Globus pallidus (tissue), 1 donor: ENCODE measurements around the gene RAB11FIP2.
"Not testable (repeated sequence)": the region's sequence is repeated elsewhere in the genome, so short reads cannot be mapped to it uniquely, and the experiment has no call there.

Source experiments
- DNase-seq: peaks from one replicate; pipeline ENCODE4 v3.0.0-alpha.2; 2015; ENCODE audit warnings: low spot score

RAB11FIP2 gene, protein sequence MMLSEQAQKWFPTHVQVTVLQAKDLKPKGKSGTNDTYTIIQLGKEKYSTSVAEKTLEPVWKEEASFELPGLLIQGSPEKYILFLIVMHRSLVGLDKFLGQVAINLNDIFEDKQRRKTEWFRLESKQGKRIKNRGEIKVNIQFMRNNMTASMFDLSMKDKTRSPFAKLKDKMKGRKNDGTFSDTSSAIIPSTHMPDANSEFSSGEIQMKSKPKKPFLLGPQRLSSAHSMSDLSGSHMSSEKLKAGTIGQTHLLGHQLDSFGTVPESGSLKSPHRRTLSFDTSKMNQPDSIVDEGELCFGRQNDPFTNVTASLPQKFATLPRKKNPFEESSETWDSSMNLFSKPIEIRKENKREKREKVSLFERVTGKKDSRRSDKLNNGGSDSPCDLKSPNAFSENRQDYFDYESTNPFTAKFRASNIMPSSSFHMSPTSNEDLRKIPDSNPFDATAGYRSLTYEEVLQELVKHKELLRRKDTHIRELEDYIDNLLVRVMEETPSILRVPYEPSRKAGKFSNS

DNA sequence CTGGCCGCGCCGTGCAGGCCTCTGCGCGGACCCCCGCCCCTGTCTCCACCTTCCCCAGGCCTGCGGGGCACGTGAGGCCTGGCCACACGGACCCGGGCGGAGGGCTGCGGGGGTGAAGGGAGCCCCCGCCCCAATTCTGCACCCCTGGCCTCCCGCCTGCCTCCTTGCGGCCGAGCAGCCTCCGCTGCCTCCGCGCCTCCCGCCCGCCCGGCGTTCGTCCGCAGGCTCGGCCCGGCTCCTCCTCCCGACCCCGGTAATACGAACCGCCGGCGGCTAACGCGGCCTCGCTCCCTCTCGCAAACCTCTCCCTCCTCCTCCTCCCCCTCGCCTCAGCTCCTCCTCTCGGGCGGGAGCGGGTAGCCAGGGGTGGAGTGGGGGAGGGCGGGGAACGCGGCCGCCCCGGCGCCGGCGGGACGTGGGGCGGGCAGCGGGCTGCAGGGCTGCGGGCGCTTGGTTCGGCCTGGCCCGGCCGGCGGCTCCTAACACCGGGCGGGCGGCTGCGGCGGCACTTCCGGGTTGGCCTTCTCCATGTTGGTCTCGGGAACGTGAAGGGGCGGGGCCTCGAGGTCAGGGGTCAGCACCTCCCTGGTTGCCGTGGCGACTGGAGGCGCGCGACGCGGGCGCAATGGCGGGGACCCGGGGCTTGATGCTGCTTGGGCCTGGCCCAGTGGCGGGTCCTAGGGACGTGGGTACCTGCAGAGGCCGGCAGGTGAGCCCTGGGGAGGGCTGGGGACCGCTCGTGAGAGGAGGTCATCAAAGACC is at the start of gene RAB11FIP2:
Gene RAB11FIP2 (minus strand): TSS at position 547 of the 762 bp plus-strand sequence. CDS start 778 bp downstream, outside the sequence.
- peak; percentile 94 for DNase-seq

DNA sequence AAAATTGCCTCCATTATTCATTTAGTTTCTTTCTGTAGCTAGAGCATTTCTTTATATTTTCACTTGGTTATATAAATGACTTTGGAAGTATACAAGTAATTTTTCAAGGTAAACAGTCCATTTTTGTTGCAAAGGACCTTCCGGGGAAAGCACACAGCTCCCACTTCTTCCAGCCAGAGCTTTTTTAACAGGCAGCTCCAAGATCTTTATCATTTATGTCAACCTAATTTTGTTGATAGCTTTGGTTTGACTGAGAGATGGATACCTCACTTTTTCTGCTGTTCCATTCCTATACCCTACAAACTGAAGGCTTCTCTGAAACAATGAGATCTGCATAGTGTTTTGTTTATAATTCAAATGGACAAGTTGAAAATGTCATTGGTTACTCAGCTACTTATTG is 49.3 kb upstream of the RAB11FIP2 start:
- DNase-seq: no peak

DNA sequence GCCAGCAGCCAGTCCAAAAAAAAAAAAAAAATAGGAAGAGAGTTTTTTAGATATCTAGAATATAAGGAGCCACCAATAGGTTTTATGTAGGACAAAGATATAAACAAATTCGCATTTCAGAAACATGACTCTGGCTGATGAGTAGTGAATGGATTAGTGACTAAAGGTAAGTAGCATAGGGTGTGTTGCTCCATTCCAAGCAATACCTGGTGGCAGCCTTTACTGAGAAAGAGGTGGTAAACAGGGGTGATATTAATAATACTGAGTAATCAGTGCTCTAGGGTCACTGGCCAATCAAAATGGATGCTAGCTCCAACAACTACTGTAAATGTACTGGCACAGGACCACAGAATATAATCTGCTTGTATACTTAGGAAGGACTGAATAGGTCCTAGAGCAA is 45.5 kb upstream of the RAB11FIP2 start:
- DNase-seq: no peak

DNA sequence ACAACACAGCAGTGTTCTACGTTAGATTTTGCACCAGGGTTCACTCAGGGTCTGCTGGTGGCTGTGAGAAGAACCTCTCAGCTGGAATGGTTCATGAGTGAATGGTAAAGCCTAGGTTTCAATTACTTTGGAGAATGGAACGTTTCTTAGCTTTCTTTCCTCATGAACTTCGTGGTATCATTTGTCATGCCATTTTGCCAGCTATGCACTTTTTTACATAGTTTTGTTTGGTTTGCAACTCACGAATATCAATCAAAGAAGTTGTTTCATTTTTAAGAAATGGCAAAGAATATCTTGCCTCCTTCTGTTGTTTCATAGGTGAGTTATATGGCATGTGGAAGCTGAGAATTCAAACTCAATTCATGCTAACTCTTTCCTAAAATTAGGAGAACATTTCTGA is 34.1 kb upstream of the RAB11FIP2 start:
- DNase-seq: no peak

DNA sequence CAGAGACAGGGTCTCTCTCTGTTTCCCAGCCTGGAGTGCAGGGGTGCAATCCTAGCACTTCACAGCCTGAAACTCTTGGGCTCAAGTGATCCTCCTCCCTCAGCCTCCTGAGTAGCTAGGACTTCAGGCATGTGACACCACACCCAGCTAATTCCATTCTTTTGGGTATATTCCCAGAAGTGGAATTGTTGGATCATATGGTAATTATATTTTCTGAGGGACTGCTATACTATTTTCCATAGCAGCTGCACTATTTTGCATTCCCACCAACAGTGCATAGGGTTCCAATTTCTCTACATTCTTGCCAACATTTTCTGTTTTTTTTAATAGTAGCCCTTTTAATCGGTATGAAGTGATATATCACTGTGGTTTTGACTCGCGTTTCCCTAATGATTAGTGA is 30.0 kb upstream of the RAB11FIP2 start:
- DNase-seq: no peak

DNA sequence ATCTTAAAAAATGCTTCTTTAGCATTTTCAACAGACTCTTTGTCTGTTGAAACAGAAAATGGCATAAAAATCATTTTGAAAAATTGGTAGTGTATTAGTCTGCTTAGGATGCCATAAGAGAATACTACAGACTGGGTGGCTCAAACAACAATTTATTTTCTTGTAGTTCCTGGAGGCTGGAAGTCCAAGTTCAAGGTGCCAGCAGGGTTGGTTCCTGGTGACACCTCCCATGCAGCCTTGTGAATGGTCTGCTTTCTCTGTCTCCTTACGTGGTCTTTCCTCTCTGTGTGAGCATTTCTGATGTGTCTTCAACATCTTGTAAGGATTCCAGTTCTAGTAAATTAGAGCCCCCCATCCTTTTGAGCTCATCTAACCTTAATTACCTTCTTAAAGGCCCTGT is 26.1 kb upstream of the RAB11FIP2 start:
- no peak for DNase-seq

DNA sequence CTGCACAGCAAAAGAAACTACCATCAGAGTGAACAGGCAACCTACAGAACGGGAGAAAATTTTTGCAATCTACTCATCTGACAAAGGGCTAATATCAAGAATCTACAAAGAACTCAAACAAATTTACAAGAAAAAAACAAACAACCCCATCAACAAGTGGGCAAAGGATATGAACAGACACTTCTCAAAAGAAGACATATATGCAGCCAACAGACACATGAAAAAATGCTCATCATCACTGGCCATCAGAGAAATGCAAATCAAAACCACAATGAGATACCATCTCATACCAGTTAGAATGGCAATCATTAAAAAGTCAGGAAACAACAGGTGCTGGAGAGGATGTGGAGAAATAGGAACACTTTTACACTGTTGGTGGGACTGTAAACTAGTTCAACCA is 20.6 kb upstream of the RAB11FIP2 start:
- DNase-seq: not testable (repeated sequence)

DNA sequence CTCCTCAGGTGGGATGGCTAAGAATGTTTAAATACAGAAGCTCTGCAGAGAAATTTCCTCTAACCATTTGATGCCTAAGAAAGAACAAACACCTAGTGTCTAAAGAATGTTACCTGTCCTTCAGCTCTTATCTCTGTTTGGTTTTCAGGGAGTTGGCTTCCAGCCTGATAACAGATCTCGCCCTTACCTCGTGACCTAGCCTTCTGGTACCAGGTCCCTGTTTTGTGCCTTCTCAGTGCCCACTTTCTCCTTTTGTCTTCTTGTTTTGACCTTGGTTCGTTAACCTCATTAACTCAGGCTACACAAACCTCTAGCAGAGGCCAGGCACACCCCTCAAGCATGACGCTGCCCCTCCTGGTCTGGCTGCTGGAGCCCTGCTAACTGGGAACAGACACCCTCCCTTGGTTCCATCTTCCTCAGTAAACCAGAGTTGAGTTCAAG is 16.1 kb upstream of the RAB11FIP2 start:
- DNase-seq: no peak

DNA sequence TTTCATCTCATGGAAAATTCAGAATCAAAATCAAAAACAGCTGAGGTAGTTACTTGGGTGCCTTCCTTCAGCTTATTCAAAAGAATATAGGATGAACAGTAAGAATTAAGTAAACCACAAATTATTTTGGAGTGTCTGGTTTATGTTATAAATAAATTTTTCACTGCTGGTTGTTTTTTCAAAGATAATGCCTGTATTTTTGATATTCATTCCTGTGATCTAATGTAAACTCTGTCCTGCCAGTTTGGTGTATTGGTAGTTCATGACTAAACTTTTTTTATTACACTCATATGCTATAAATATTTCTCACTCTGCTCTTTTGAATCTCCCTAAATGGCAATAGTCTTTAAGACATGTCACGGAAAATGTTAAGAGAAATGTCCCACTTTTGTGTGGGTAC is 11.6 kb upstream of the RAB11FIP2 start:
- no peak for DNase-seq

DNA sequence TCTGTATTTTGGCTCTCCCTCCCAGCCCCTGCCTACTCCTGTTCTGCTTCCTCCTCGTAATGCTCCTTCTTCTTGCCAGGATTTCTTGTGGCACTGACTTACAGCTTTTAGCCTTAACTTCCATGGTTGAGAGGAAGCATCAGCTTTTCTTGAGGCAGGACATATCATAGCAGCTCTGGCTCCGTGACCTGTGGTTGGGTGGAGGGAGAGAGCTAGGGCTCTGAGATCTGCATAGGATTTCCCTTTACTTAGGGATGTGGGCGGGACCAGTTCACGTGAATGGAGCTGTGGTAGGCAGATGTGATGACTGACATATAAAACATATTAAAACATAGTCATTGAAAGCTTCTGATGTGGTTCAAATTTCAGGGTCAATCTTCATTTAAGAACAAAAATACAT is 10.6 kb upstream of the RAB11FIP2 start:
- DNase-seq: no peak

DNA sequence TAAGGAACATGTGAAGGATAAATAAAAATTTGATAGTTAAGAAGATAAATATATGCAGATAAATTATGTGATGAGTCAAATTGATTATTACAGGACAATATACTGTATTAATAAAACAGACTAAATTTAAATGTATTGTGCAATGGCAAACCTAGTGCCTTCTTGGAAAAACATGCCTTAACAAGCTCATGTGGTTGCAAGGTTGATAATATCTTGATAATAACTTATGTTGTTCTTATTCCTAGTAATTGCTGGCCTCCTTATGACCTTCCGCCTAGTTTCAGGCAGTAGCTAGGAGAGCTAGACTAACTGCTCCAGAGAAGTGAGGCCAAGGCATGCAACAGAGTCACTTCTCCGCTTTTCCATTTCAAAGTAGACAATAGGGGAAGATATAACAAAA is 7.6 kb upstream of the RAB11FIP2 start:
- DNase-seq: no peak

DNA sequence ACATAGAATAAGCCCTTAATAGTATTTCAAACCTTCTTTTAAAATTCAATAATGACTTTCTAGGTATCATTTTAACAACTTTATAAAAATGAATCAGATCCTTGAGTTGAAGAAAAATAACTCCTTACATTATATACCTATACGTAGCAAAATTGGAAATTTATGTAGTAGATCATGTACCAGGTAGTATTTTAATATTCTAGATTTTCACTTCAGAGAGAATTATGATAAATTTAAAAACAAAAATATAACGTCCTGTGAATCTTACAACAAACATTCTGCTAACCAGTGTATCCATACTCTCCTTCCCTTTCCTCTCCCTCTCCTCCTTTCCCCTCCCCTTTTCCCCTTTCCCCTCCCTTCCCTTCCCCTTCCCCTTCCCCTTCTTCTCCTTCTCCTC is 6.1 kb upstream of the RAB11FIP2 start:
- no peak for DNase-seq

DNA sequence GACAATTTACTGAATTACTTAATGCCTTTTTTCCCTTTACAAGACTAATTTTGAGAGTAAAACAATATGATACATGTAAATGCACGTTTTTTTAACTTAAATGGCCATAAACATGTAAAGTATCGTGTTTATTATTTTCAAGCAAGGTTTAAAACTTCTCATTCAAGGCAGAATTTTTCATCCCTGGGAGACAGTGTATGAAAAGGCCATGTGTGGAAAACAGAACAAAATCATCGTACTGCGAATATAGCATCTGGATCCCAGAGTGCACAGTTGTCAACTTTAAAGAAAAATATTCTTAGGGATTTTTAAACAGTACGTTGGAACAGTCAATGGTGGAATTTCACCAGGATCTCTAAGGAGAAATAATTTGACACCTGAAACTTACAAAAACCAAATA is 1.1 kb upstream of the RAB11FIP2 start:
- DNase-seq: no peak

DNA sequence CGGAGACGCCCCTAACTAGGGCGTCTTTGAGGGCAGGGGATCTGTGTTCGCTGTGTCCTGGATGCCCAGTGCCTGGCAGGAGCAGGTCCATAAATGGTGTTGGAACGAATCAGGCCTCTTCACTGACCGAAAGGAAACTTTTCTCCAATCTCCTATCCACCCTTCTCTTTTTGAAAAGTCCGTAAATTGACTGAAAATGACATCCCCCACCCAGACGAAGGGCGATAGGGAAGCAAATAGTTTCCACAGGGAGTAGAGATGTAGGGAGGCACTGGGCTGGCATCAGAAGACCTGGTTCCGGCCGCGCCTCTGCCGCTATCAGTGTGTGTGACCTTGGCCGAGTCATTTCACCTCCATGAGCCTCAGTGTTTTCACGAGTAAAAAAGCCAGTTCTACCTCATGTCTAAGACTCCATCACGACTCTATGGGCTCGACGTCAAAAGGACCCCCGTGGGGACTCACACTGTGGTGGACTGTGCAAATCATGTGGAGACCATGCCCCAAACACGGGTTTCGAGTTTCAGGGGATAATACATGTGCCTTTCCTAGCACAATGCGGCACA is 497 bp upstream of the RAB11FIP2 start:
- DNase-seq: no peak

DNA sequence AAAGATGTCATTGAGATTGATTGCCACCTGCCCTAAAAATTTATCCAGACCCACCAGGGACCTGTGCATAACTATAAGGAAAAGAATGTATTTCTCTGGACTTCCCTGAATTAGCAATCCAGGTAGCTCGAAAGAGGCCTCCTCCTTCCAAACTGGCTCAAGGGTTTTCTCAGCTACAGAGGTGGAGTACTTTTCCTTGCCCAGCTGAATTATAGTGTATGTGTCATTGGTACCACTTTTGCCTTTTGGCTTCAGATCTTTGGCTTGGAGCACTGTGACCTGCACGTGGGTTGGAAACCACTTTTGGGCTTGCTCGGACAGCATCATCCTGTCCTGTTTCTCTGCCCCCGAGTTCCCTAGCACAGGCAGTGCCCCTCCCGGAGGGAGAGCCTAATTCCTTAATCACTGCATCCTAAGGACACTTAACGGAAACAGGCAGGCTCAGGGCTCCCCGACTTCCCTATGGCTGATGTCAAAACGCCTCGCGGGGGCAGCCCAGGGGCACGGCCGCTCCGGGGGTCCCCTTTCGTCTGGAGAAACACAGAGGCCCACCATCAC is 825 bp downstream of the RAB11FIP2 start:
- peak; percentile 62 for DNase-seq

DNA sequence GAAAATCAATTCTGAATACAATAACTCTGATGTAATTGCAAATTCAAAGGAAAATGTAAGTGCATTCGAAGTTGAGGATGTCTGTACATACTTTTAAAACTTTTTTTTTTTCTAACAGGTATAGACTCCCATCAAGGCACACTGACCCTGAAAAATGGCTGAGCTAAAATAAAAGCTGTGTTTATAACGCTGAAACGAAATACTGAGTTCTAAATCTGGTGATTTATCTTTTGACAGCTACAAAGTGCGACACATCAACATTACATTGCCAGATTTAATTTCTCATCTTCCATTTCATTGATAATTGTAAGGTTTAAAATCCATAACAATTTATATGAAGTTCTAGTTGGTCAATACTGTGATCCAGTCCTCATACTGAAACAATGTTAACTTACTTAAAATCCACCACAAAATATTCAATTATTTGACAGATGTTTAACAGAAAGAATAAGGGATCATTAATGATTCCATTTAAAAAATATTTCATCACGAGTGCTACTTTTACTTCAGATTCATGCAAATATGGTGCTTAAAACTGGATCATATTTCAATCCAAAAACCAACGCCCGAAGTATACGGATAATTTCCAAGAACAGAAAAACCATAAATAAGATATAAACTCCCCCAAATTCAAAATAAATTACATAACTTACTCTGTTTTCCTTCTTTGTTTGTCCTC is 1.4 kb downstream of the RAB11FIP2 start:
- no peak for DNase-seq

DNA sequence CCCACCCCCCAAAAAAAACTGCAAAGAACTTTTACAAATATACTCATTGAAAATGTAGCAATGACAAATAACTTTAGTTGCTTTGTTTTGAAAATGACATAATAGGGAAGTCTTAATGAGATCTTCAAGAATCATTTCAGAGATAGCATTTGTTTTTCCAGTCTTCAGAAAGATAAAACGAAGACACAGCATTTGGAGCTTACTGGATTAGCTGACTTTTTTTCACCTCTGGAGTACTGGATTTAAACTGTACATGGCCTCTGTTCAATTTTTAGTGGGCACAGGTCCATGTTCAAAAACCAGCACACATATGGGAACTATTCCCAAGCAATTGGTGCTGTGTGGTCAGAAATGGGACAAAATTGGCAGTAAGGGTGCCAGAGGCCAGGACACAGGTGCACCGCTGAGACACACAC is 3.9 kb downstream of the RAB11FIP2 start:
- DNase-seq: no peak

DNA sequence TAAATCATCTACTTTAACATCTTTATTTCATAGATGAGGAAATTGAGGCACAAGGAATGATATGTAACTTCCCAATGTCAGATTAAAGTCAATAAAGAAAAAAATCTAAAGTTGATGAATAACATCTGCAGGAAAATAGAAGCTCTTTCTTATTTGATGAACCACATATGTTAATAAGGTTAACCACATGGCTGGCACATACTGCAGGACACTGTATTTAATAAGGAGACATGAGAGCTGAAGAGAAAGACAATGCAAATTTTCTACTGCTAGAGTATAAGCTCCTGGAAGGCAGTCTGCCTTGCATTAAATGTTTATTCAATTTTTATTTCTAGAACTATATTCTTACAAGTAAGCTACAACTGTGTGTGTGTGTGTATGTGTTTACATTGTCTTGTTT is 4.4 kb downstream of the RAB11FIP2 start:
- no peak for DNase-seq

DNA sequence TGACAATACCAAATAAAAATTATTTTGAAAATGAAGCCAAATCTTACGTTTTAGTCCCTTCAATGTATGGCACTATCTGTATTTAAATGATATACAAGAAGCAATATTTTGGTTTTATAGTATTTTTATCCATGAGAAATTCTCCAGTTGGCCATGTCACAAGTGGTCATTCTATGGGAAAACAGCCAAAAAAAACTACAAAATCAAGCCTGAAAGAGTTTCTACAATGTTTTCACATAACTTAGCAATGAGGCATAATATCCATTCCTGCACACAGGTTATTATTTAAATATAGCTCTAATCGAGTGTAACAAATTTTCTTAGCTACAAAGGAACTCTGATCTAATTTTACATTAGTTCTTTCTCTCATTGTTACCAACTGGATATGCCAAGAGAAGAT is 5.4 kb downstream of the RAB11FIP2 start:
- DNase-seq: no peak

DNA sequence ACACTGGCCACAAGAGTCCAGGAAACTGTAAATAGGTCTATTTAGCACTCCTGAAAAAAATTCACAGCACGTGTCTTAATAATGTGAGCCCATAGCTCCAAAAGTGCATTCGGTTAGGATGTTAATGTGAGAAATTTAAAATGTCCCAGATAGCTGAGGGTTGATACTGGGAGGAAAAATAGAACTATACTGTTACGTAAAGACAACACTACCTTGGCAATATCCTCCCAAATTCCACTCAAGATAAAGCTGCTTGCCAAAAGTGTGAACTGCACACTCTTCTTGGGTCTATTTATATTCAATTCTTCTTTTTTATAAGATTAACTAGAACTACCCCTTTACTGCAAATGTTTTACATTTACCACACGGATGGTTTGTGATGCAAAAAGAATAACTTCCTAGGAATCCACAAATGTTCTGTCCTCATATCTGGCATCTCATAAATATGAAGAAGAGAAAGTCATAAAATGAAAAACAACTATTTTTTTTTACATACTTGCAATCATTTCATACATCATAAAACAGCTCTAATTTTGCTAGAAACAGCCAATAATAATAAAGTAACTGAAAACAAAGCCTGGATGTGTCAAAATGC is 10.4 kb downstream of the RAB11FIP2 start:
- no peak for DNase-seq

DNA sequence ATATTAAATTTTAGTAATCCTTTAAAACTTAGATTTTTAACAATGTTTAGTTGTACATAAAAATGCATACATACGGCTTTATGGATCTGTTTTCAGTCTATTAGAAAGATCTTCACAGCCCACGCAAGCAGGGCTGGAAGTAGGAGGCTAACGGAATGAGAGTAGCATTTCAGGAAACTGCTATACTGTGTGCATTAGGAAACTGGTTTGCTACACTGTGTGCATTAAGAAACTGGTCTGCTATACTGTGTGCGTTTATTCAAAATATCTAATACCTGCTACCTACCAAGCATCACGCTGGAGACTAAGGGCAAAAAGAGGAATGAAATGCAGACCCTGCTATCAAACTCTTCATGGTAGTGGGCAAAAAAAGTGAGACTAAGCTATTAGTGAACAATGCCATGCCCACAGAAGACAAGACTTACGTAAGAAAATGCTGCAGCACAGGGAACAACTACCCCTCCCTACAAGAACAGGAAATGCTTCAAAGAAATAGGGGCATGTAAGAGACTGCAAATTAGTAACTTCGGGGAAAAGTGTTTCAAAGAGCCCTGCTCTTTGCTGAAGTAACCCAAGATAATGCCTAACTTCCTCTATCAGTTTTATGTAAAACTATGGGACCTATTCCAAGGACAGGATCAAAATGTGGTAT is 11.3 kb downstream of the RAB11FIP2 start:
- no peak for DNase-seq
